ENCODE measurements around the gene SOCS7. TPM values are rescaled to one million over a fixed set of nuclear protein-coding genes. Genes with fewer than 3 reads are reported as not detected.

Gene SOCS7
- total RNA-seq, 1 donor from 2014 or later, result 35.3 TPM

DNA sequence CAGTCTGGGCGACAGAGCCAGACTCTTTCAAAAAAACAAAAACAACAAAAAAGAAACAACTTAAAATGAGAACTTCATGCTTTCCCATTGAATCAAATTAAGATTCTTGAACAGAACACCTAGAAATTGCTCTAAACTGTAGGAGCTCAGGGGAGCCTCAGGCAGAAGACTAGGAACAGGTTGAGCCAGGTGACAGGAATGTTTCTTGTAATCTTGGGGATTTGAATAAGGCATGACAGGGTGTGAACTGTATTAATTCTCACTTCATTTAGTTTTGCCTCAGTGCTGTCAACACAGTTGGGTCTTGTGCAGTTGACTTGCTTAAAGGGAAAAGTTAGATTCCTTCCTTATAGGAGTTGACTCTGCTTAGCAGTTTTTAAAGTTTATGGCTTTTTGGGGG lies 27.8 kb downstream of the SOCS7 start:
- Mint-ChIP-seq H3K27me3 (ENCODE audit: low read depth) (no peaks in the 10 kb centered on the region), H3K9me3 (no peaks in the 10 kb centered on the region), H3K27ac (ENCODE audit: unreplicated experiment) (no peak overlapping the region), H3K4me3 (no peak overlapping the region), H3K36me3 (ENCODE audit: low read depth) (peaks cover 7% of the 10 kb centered on the region), H3K4me1 (peaks cover 8% of the 10 kb centered on the region)
- no peak for DNase-seq (ENCODE audit: low read depth, low spot score)
- TF ChIP-seq, protein P1, sequence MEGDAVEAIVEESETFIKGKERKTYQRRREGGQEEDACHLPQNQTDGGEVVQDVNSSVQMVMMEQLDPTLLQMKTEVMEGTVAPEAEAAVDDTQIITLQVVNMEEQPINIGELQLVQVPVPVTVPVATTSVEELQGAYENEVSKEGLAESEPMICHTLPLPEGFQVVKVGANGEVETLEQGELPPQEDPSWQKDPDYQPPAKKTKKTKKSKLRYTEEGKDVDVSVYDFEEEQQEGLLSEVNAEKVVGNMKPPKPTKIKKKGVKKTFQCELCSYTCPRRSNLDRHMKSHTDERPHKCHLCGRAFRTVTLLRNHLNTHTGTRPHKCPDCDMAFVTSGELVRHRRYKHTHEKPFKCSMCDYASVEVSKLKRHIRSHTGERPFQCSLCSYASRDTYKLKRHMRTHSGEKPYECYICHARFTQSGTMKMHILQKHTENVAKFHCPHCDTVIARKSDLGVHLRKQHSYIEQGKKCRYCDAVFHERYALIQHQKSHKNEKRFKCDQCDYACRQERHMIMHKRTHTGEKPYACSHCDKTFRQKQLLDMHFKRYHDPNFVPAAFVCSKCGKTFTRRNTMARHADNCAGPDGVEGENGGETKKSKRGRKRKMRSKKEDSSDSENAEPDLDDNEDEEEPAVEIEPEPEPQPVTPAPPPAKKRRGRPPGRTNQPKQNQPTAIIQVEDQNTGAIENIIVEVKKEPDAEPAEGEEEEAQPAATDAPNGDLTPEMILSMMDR (conservative IDR thresholded peaks at IDR 0.05), result no peak

DNA sequence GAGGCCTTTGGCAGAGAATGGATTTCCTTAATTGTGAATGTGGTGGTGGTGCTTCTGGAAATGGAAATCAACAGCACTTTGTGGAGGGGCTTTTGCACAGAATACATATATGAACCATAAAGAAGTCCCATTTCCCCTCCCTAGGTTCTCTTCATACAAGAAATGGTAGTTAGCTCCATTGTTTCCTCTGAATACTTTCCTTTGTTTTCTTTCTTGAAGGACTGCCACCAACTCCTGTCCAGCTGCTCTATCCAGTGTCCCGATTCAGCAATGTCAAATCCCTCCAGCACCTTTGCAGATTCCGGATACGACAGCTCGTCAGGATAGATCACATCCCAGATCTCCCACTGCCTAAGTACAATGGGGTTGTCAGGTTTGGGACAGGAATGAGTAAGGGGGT lies 43.4 kb downstream of the SOCS7 start:
- TF ChIP-seq, protein P1 (conservative IDR thresholded peaks at IDR 0.05), result no peak
- no peaks in the 10 kb centered on the region for H3K9me3 Mint-ChIP-seq
- H3K4me3 Mint-ChIP-seq, result no peak overlapping the region
- no peaks in the 10 kb centered on the region for H3K27me3 Mint-ChIP-seq (ENCODE audit: low read depth)
- no peak for DNase-seq (ENCODE audit: low read depth, low spot score)
- no peak overlapping the region for H3K27ac Mint-ChIP-seq (ENCODE audit: unreplicated experiment)
- no peaks in the 10 kb centered on the region for H3K4me1 Mint-ChIP-seq
- H3K36me3 Mint-ChIP-seq (ENCODE audit: low read depth), result peaks cover 24% of the 10 kb centered on the region

DNA sequence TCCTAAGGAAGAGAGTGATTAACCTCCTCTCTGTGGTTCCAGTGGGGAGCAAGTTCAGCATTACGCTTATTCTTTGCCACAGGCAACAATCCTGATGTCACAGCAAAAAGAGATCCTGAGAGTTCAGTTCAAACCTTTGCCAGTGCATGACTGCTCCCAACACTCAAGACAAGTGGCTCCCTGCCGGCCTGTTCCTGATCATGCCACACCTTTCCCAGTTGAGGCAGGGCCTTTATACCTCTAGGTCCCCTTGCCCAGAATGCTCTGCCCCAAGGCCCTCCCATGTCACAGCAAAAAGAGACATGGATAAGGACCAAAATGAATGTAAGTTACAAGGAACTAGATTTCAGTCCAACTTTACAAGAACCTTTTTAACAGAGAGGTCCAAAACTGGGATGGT lies 45.6 kb downstream of the SOCS7 start:
- TF ChIP-seq, protein P1 (conservative IDR thresholded peaks at IDR 0.05), result no peak
- Mint-ChIP-seq H3K4me3 (no peak overlapping the region), H3K9me3 (no peaks in the 10 kb centered on the region), H3K36me3 (ENCODE audit: low read depth) (peaks cover 31% of the 10 kb centered on the region), H3K27ac (ENCODE audit: unreplicated experiment) (no peak overlapping the region), H3K4me1 (no peaks in the 10 kb centered on the region), H3K27me3 (ENCODE audit: low read depth) (no peaks in the 10 kb centered on the region)
- DNase-seq (ENCODE audit: low read depth, low spot score), result no peak

DNA sequence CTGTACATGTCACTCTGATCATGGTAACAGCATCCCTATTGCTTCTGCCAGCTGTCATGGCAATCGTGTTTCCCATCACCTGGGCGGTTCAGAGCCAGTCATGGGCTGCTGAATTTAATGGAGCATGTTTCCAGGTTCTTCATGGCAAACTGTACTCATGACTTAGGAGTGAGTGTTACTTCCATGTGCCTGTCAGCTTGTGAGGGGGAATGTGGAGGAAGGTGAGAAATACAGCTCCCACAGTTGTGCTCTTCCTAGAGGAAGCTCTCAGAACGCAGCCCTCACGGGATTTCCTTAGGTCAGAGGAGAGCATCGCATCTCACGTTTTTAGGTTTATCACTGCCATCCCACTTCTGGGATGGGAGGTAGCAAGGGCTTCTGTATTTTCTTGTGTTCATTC lies 48.6 kb downstream of the SOCS7 start:
- H3K27ac Mint-ChIP-seq (ENCODE audit: unreplicated experiment), result peak overlapping the region; percentile 10
- no peak for DNase-seq (ENCODE audit: low read depth, low spot score)
- no peaks in the 10 kb centered on the region for H3K27me3 Mint-ChIP-seq (ENCODE audit: low read depth)
- TF ChIP-seq, protein P1 (conservative IDR thresholded peaks at IDR 0.05), result no peak
- H3K9me3 Mint-ChIP-seq, result no peaks in the 10 kb centered on the region
- H3K4me3 Mint-ChIP-seq, result no peak overlapping the region
- H3K4me1 Mint-ChIP-seq, result peaks cover 5% of the 10 kb centered on the region
- peaks cover 24% of the 10 kb centered on the region for H3K36me3 Mint-ChIP-seq (ENCODE audit: low read depth)

DNA sequence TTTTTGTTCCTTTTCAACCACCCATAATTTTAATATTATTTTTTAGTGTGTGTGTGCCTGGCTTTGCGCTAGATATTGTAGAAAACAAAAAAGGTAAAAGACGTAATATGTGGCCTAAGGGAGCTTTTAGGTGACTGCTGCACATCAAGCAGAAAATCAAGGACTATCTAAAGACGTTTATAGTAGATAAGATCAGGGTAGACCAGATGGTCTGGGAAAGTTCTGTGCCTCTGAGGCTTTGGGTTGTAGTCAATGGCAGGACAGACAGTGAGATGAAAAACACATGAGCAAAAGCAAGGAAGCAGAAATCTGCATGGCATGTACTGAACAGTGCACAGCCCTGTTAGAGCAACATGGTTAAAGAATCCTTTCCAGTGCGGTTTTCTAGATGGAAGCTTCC lies 49.8 kb downstream of the SOCS7 start:
- TF ChIP-seq, protein P1 (conservative IDR thresholded peaks at IDR 0.05), result no peak

DNA sequence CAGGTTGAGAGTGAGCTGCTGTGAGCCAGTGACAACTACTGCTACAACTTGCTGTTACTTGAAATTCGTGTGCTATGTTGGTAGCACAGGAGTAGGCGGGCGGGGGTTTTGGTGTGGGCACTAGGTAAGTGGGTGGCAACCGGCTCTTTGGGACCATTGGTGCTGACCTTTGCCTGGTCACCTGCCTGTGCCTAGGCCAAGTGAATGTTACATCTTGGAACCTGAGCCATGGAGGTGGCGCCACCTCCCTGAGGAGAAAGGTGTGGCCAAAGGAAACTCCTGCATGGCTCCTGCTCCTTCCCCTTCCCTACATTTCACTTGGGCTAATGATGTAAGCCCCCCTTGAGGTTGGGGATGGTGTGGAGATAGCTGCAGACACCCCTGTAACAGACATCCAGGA lies 51.3 kb downstream of the SOCS7 start:
- Mint-ChIP-seq H3K4me3 (no peak overlapping the region), H3K36me3 (ENCODE audit: low read depth) (peaks cover 7% of the 10 kb centered on the region), H3K27me3 (ENCODE audit: low read depth) (no peaks in the 10 kb centered on the region), H3K9me3 (no peaks in the 10 kb centered on the region), H3K27ac (ENCODE audit: unreplicated experiment) (no peak overlapping the region), H3K4me1 (peaks cover 5% of the 10 kb centered on the region)
- TF ChIP-seq, protein P1 (conservative IDR thresholded peaks at IDR 0.05), result no peak
- no peak for DNase-seq (ENCODE audit: low read depth, low spot score)

More for the DNA sequence above, 49.8 kb downstream of the SOCS7 start:
- no peak for DNase-seq (ENCODE audit: low read depth, low spot score)
- no peak overlapping the region for H3K4me3 Mint-ChIP-seq
- no peak overlapping the region for H3K27ac Mint-ChIP-seq (ENCODE audit: unreplicated experiment)
- H3K9me3 Mint-ChIP-seq, result no peaks in the 10 kb centered on the region
- peaks cover 18% of the 10 kb centered on the region for H3K36me3 Mint-ChIP-seq (ENCODE audit: low read depth)
- peaks cover 5% of the 10 kb centered on the region for H3K4me1 Mint-ChIP-seq
- no peaks in the 10 kb centered on the region for H3K27me3 Mint-ChIP-seq (ENCODE audit: low read depth)
